ENCODE results near the gene SUPV3L1. TPM values are rescaled to one million over a fixed set of nuclear protein-coding genes. Genes with fewer than 3 reads are reported as not detected.

The SUPV3L1 gene
- total and polyA plus RNA-seq, 12 donors, result 24.4 to 165 (median 37.6) TPM

DNA sequence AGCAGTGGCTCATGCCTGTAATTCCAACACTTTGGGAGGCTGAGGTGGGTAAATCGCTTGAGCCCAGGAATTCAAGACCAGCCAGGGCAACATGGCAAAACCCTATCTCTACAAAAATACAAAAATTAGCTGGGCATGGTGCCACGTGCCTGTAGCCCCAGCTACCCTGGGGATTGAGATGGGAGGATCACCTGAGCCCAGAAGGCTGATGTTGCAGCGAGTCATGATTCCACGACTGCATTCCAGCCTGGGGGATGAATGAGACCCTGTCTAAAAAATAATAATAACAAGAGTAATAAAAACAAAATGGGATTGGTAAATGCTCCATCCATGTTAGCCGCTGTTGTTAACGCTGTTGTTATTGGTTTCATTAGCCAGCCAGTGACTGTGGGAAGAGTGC lies 38.8 kb downstream of the SUPV3L1 start:
- DNase-seq, result no peak
- no peaks in the 10 kb centered on the region for H3K9me3 ChIP-seq (replicated peaks in 1 of 3)
- no peaks in the 10 kb centered on the region for H3K36me3 ChIP-seq (replicated peaks in 1 of 2)
- peaks cover 0 to 4% of the 10 kb centered on the region in 2 donors for H3K4me1 ChIP-seq (replicated peaks in 1 of 2)
- intact Hi-C loops (cut with DNase I), result no loop called here
- H3K4me3 ChIP-seq, result no peak overlapping the region
- H3K27ac ChIP-seq, result no peak overlapping the region
- TF ChIP-seq POLR2A (IDR thresholded peaks at IDR 0.05) (no peak), CTCF (IDR thresholded peaks at IDR 0.05) (no peak)
- H3K27me3 ChIP-seq, result peaks cover 9% of the 10 kb centered on the region
- 89 to 92% (median 90%) methylated on average over 6 of the region's 6 CpGs for WGBS, 4 donors

- H3K4me1 ChIP-seq (replicated peaks in 1 of 2), result peaks cover 0 to 4% of the 10 kb centered on the region in 2 donors
- TF ChIP-seq CTCF (IDR thresholded peaks at IDR 0.05) (no peak), POLR2A (IDR thresholded peaks at IDR 0.05) (no peak)
- no peaks in the 10 kb centered on the region for H3K9me3 ChIP-seq (replicated peaks in 1 of 3)
- no peak within 1 kb of the TSS for H3K27ac ChIP-seq
- H3K36me3 ChIP-seq (replicated peaks in 1 of 2), result no peaks in the 10 kb centered on the region
- DNase-seq, result no peak
- WGBS, 4 donors, result 76 to 89% (median 80%) methylated on average over 8 of the region's 8 CpGs
- peaks cover 9% of the 10 kb centered on the region for H3K27me3 ChIP-seq
- H3K4me3 ChIP-seq, result no peak within 1 kb of the TSS
- intact Hi-C loops (cut with DNase I), result no loop called here
Observed at GRCh38 chr10:69220041-69220451, 40.0 kb downstream of the SUPV3L1 start, which contains the start of gene HKDC1. TSS of gene HKDC1 (plus strand) at chr10:69220332. CDS start at chr10:69220436, 104 bp downstream.

- Histone ChIP-seq H3K36me3 (replicated peaks in 1 of 2) (no peaks in the 10 kb centered on the region), H3K27ac (no peak overlapping the region), H3K27me3 (peaks cover 9% of the 10 kb centered on the region), H3K9me3 (replicated peaks in 1 of 3) (no peaks in the 10 kb centered on the region), H3K4me3 (no peak overlapping the region), H3K4me1 (replicated peaks in 1 of 2) (peaks cover 0 to 4% of the 10 kb centered on the region in 2 donors)
- 78 to 82% (median 79%) methylated on average over 9 of the region's 9 CpGs for WGBS, 4 donors
- TF ChIP-seq POLR2A (IDR thresholded peaks at IDR 0.05) (no peak), CTCF (IDR thresholded peaks at IDR 0.05) (no peak)
- intact Hi-C loops (cut with DNase I), result no loop called here
- DNase-seq, result no peak
Observed at GRCh38 chr10:69220507-69220906, 40.5 kb downstream of the SUPV3L1 start.

GRCh38 chr10:69222157-69223027 lies 42.4 kb downstream of the SUPV3L1 start:
- Histone ChIP-seq H3K4me3 (no peak overlapping the region), H3K36me3 (replicated peaks in 1 of 2) (no peaks in the 10 kb centered on the region), H3K27me3 (peaks cover 9% of the 10 kb centered on the region), H3K27ac (no peak overlapping the region), H3K9me3 (replicated peaks in 1 of 3) (no peaks in the 10 kb centered on the region), H3K4me1 (replicated peaks in 1 of 2) (no peaks in the 10 kb centered on the region)
- peak; percentile 40 to 74 (median 49) for TF ChIP-seq CTCF (IDR thresholded peaks at IDR 0.05)
- no peak for TF ChIP-seq POLR2A (IDR thresholded peaks at IDR 0.05)
- DNase-seq, result peak in 3 of 7 donors; percentile 44 to 51 (median 46)
- WGBS, 4 donors, result 43 to 53% (median 46%) methylated on average over 9 to 11 of the region's 11 CpGs
- intact Hi-C loops (cut with DNase I), result no loop called here

Measured in adrenal gland (tissue), 12 donors.